Lung (tissue), 12 donors: Measurements from ENCODE around the gene TMEM131. TPM values are rescaled to one million over a fixed set of nuclear protein-coding genes. Genes with fewer than 3 reads are reported as not detected.
"Not testable (repeated sequence)": the region's sequence is repeated elsewhere in the genome, so short reads cannot be mapped to it uniquely, and the experiment has no call there.

ENCODE experiments used
- ATAC-seq: fragments of 200-7000 bp; cut with Tn5 transposase; one replicate; pipeline ENCODE4 v1.9.1; 2020; ENCODE audit warnings: moderate number of reproducible peaks; ENCODE audit not compliant: insufficient read depth, low FRiP score
- DNase-seq, 3 donors: peaks; one replicate each; pipeline ENCODE4 v3.0.0-alpha.2; 2013 to 2017
- H3K27ac ChIP-seq, 2 donors: one replicate each; pipeline ENCODE4 v1.5.1; 2013; ENCODE audit warnings: mild to moderate bottlenecking in 2 of 2, moderate library complexity in 2 of 2, control low read depth in 1 of 2, inconsistent platforms in 1 of 2, low read depth in 1 of 2, low read length in 1 of 2
- H3K27me3 ChIP-seq, 3 donors: one replicate each; pipeline ENCODE4 v1.5.1; 2013; ENCODE audit warnings: low read length in 2 of 3; ENCODE audit not compliant: control insufficient read depth in 3 of 3, insufficient read depth in 3 of 3
- H3K36me3 ChIP-seq, 4 donors: one replicate each; pipeline ENCODE4 v1.5.1; 2013; ENCODE audit warnings: low read length in 4 of 4, mild to moderate bottlenecking in 1 of 4, moderate library complexity in 1 of 4; ENCODE audit not compliant: control insufficient read depth in 4 of 4, insufficient read depth in 4 of 4
- H3K4me1 ChIP-seq, 5 donors: one replicate each; pipeline ENCODE4 v1.5.1; 2013; ENCODE audit warnings: low read length in 5 of 5, mild to moderate bottlenecking in 2 of 5, moderate library complexity in 1 of 5; ENCODE audit not compliant: control insufficient read depth in 5 of 5, insufficient read depth in 5 of 5
- H3K4me3 ChIP-seq: one replicate; pipeline ENCODE4 v1.5.1; 2013; ENCODE audit warnings: mild to moderate bottlenecking, control low read depth, moderate library complexity
- H3K9ac ChIP-seq, 2 donors: one replicate each; pipeline ENCODE4 v1.5.1; 2013; ENCODE audit warnings: low read length in 2 of 2, control low read depth in 1 of 2; ENCODE audit not compliant: insufficient read depth in 1 of 2
- H3K9me3 ChIP-seq, 4 donors: one replicate each; pipeline ENCODE4 v1.5.1; 2013; ENCODE audit warnings: low read length in 3 of 4, mild to moderate bottlenecking in 1 of 4, moderate library complexity in 1 of 4; ENCODE audit not compliant: control insufficient read depth in 4 of 4, insufficient read depth in 3 of 4
- WGBS, 2 donors: extraction: QIAGEN DNeasy Blood & Tissue Kit; methylation state at CpG; one replicate each; pipeline ENCODE4 v1.1.7; 2013; 5-methylcytosine and 5-hydroxymethylcytosine counted together
- polyA plus RNA-seq, 2 donors: library from polyadenylated mRNA; stranded (reverse); fragments of 200-250 nt; gene quantifications; one replicate each; pipeline ENCODE4 v1.2.1, GENCODE V29; 2013
- total RNA-seq, 2 donors: library from RNA; depleted of rRNA in 1 of 2; stranded (reverse); fragments of >200 nt in 1 of 2; gene quantifications; one replicate each; pipeline ENCODE4 v1.2.1, GENCODE V29; 2014 to 2021
- TF ChIP-seq, protein P1 (sequence below): IDR thresholded peaks from 2 replicates; pipeline ENCODE4 v1.5.1; 2012; ENCODE audit warnings: mild to moderate bottlenecking; ENCODE audit errors: control extremely low read depth, extremely low read depth
- donor health status: control.
- donor health status: control.
- donor health status: Bipolar disorder and iron deficiency.
- donor health status: healthy.
- donor health status: DM: yes; HTN: yes; CAD: no.

TMEM131 gene
- total and polyA plus RNA-seq, 4 donors, result 9.3 to 54.0 (median 23.7) TPM

DNA sequence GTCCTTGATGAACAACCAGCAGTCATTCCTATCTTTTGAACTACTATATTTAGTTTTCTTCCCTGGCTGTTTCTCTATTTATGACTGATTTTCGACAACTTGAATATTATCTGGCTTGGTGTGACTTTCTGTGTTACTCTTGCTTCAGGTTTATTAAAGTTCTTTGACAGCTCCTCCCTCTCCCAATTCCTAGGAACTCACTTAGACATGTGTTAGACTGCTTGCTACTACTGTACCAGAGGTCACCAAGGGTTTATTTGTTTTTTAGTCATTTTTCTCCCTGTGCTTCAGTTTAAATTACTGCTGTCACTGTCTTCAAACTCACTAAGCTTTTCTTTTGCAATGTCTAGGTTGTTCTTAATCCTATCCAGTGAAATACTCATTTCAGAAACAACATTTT, 90.5 kb downstream of the TMEM131 start:
- Histone ChIP-seq H3K36me3 (peaks cover 0 to 19% (median 6%) of the 10 kb centered on the region in 4 donors), H3K27me3 (no peaks in the 10 kb centered on the region), H3K9ac (no peak overlapping the region), H3K4me1 (peaks cover 0 to 14% (median 3%) of the 10 kb centered on the region in 5 donors), H3K4me3 (no peak overlapping the region), H3K27ac (no peak overlapping the region), H3K9me3 (peaks cover 0 to 2% (median 0%) of the 10 kb centered on the region in 4 donors)
- TF ChIP-seq, protein P1, sequence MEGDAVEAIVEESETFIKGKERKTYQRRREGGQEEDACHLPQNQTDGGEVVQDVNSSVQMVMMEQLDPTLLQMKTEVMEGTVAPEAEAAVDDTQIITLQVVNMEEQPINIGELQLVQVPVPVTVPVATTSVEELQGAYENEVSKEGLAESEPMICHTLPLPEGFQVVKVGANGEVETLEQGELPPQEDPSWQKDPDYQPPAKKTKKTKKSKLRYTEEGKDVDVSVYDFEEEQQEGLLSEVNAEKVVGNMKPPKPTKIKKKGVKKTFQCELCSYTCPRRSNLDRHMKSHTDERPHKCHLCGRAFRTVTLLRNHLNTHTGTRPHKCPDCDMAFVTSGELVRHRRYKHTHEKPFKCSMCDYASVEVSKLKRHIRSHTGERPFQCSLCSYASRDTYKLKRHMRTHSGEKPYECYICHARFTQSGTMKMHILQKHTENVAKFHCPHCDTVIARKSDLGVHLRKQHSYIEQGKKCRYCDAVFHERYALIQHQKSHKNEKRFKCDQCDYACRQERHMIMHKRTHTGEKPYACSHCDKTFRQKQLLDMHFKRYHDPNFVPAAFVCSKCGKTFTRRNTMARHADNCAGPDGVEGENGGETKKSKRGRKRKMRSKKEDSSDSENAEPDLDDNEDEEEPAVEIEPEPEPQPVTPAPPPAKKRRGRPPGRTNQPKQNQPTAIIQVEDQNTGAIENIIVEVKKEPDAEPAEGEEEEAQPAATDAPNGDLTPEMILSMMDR, result no peak
- DNase-seq (no peak), ATAC-seq (no peak)
- 96 to 98% methylated on average over 1 of the region's 1 CpG for WGBS, 2 donors

DNA sequence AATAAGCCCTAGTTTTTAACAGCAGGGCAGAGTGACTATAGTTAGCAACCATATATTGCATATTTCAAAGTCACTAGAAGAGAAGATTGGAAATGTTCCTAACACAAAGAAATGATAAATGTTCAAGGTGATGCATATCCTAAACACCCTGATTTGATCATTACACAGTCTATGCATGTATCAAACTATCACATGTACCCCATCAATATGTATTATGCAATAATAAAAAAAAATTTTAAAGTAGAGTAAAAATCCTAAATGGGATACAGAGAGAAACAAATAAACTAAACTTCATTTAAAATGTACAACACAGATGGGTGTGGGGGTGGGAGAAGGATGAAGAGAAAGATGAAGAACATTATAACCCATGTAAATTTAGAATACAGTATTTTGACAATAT, 93.9 kb downstream of the TMEM131 start:
- DNase-seq (no peak), ATAC-seq (no peak)
- peaks cover 0 to 2% (median 0%) of the 10 kb centered on the region in 4 donors for H3K9me3 ChIP-seq
- peaks cover 0 to 11% (median 0%) of the 10 kb centered on the region in 5 donors for H3K4me1 ChIP-seq
- no peak overlapping the region for H3K9ac ChIP-seq
- TF ChIP-seq, protein P1, result no peak
- no peaks in the 10 kb centered on the region for H3K27me3 ChIP-seq
- H3K36me3 ChIP-seq, result peaks cover 0 to 10% (median 6%) of the 10 kb centered on the region in 4 donors
- H3K4me3 ChIP-seq, result no peak overlapping the region
- H3K27ac ChIP-seq, result no peak overlapping the region

DNA sequence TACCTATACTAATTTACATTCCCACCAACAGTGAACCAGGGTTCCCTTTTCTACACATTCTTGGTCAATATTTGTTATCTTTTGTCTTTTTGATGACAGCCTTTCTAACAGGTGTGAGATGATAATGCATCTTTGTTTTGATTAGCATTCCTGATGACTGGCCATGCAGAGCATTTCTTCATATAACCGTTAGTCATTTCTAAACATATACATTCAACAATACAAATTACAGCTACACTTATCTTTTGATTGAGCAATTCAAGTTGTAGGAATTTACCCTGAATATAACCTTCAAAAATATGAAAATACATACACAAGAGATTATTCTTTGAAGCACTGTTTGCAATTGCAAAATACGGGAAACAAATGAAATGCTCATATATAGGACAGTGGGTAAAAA, 94.9 kb downstream of the TMEM131 start:
- TF ChIP-seq, protein P1, result no peak
- 63 to 90% methylated on average over 2 of the region's 2 CpGs for WGBS, 2 donors
- ATAC-seq (no peak), DNase-seq (peak in 1 of 3 donors; percentile 14)
- Histone ChIP-seq H3K36me3 (peaks cover 0 to 7% (median under 1%) of the 10 kb centered on the region in 4 donors), H3K4me3 (no peak overlapping the region), H3K27ac (no peak overlapping the region), H3K4me1 (peaks cover 0 to 11% (median 0%) of the 10 kb centered on the region in 5 donors), H3K9me3 (peaks cover 0 to 2% (median 0%) of the 10 kb centered on the region in 4 donors), H3K27me3 (no peaks in the 10 kb centered on the region), H3K9ac (no peak overlapping the region)

DNA sequence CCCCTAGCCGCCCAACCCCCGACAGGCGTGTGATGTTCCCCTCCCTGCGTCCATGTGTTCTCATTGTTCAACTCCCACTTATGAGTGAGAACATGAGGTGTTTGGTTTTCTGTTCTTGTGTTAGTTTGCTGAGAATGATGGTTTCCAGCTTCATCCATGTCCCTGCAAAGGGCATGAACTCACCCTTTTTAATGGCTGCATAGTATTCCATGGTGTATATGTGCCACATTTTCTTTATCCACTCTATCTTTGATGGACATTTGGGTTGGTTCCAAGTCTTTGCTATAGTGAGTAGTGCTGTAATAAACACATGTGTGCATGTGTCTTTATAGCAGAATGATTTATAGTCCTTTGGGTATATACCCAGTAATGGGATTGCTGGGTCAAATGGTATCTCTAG, 102.7 kb downstream of the TMEM131 start:
- not testable (repeated sequence) for H3K4me3 ChIP-seq, H3K9ac ChIP-seq, H3K27me3 ChIP-seq, H3K36me3 ChIP-seq, ATAC-seq, H3K27ac ChIP-seq, H3K9me3 ChIP-seq, DNase-seq, H3K4me1 ChIP-seq
- 98% methylated on average over 4 of the region's 4 CpGs for WGBS, 2 donors
